Kidney (tissue), 14 donors: Measurements from ENCODE around the gene STRIT1. TPM values are rescaled to one million over a fixed set of nuclear protein-coding genes. Genes with fewer than 3 reads are reported as not detected.
"Not testable (repeated sequence)": the region's sequence is repeated elsewhere in the genome, so short reads cannot be mapped to it uniquely, and the experiment has no call there.

ENCODE experiments used
- DNase-seq, 5 donors: peaks; one replicate each; pipeline ENCODE4 v3.0.0-alpha.2; 2013 to 2020
- FAIRE-seq: peaks from 2 replicates; lab custom pipeline; 2012; peaks lifted over from hg19 to GRCh38; lab: Jason Lieb, UNC
- H3K27ac ChIP-seq, 2 donors: one replicate each; pipeline ENCODE4 v1.7.0; 2013; ENCODE audit warnings: low read depth in 2 of 2, low read length in 2 of 2, inconsistent platforms in 1 of 2
- H3K27me3 ChIP-seq: one replicate; pipeline ENCODE4 v1.7.1; 2013; ENCODE audit warnings: low read length, inconsistent platforms; ENCODE audit not compliant: control insufficient read depth, insufficient read depth
- H3K36me3 ChIP-seq, 3 donors: one replicate each; pipeline versions ENCODE4 v1.7.0 to v1.7.1; 2013; ENCODE audit warnings: low read length in 3 of 3, control low read depth in 1 of 3, inconsistent platforms in 1 of 3; ENCODE audit not compliant: insufficient read depth in 3 of 3, control insufficient read depth in 2 of 3
- H3K4me1 ChIP-seq, 3 donors: one replicate each; pipeline versions ENCODE4 v1.7.0 to v1.7.1; 2013; ENCODE audit warnings: low read length in 3 of 3, inconsistent platforms in 1 of 3, low read depth in 1 of 3; ENCODE audit not compliant: control insufficient read depth in 2 of 3, insufficient read depth in 2 of 3
- H3K4me3 ChIP-seq, 3 donors: one replicate each; pipeline versions ENCODE4 v1.7.0 to v1.8.1; 2013; ENCODE audit warnings: low read length in 3 of 3, control low read depth in 1 of 3, inconsistent platforms in 1 of 3
- H3K9ac ChIP-seq, 3 donors: one replicate each; pipeline versions ENCODE4 v1.7.0 to v1.7.1; 2013; ENCODE audit warnings: low read length in 3 of 3, control low read depth in 1 of 3, inconsistent platforms in 1 of 3
- H3K9me3 ChIP-seq, 3 donors: one replicate each; pipeline versions ENCODE4 v1.7.0 to v1.7.1; 2013; ENCODE audit warnings: low read length in 3 of 3, control low read depth in 1 of 3, inconsistent platforms in 1 of 3; ENCODE audit not compliant: control insufficient read depth in 2 of 3, insufficient read depth in 1 of 3
- intact Hi-C: fragments of 100-400 bp; cut with DNase I; formaldehyde crosslinking; loops from one replicate; pipeline ENCODE4 v1.11.1; 2022
- polyA plus RNA-seq: library from polyadenylated mRNA; stranded (reverse); fragments of 350-450 nt; fragmentation: Illumina TruSeq; extraction: RNeasy Lipid Tissue Mini Kit (QIAGEN cat#74804); gene quantifications from one replicate; pipeline ENCODE4 v1.2.3, GENCODE V29; 2014; ENCODE audit warnings: low read depth, low replicate concordance; ENCODE audit not compliant: insufficient read depth
- total RNA-seq: library from RNA; stranded (reverse); fragmentation: NEBNext Ultra II Directional; extraction: Animal tissue kit (Norgen Biotek cat#: 25700); gene quantifications from one replicate; pipeline ENCODE4 v1.2.1, GENCODE V29; 2021
- TF ChIP-seq, protein P1 (sequence below): IDR thresholded peaks from 3 replicates; pipeline ENCODE4 v1.5.1; 2012; ENCODE audit warnings: mild to moderate bottlenecking, moderate library complexity, borderline replicate concordance; ENCODE audit not compliant: insufficient read depth; ENCODE audit errors: extremely low read depth
- donor health status: control.
- donor health status: control.
- donor health status: control.
- donor health status: control.
- donor health status: control.
- donor health status: DM: yes; HTN: yes; CAD: no.
- donor health status: Normal renal cell carcinoma (clear cell type).

The STRIT1 gene
- total and polyA plus RNA-seq, 2 donors from 2014 or later = 1.8 TPM; not detected in 1

GRCh38 chr3:155270485-155271342 lies 22.8 kb downstream of the STRIT1 start:
- FAIRE-seq = no peak
- no peak for DNase-seq
- Histone ChIP-seq H3K27ac (no peak overlapping the region), H3K4me3 (no peak overlapping the region), H3K9me3 (no peaks in the 10 kb centered on the region), H3K4me1 (no peaks in the 10 kb centered on the region), H3K36me3 (no peaks in the 10 kb centered on the region), H3K27me3 (no peaks in the 10 kb centered on the region), H3K9ac (no peak overlapping the region)
- intact Hi-C loops = no loop called here
- TF ChIP-seq, protein P1, sequence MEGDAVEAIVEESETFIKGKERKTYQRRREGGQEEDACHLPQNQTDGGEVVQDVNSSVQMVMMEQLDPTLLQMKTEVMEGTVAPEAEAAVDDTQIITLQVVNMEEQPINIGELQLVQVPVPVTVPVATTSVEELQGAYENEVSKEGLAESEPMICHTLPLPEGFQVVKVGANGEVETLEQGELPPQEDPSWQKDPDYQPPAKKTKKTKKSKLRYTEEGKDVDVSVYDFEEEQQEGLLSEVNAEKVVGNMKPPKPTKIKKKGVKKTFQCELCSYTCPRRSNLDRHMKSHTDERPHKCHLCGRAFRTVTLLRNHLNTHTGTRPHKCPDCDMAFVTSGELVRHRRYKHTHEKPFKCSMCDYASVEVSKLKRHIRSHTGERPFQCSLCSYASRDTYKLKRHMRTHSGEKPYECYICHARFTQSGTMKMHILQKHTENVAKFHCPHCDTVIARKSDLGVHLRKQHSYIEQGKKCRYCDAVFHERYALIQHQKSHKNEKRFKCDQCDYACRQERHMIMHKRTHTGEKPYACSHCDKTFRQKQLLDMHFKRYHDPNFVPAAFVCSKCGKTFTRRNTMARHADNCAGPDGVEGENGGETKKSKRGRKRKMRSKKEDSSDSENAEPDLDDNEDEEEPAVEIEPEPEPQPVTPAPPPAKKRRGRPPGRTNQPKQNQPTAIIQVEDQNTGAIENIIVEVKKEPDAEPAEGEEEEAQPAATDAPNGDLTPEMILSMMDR = no peak

DNA sequence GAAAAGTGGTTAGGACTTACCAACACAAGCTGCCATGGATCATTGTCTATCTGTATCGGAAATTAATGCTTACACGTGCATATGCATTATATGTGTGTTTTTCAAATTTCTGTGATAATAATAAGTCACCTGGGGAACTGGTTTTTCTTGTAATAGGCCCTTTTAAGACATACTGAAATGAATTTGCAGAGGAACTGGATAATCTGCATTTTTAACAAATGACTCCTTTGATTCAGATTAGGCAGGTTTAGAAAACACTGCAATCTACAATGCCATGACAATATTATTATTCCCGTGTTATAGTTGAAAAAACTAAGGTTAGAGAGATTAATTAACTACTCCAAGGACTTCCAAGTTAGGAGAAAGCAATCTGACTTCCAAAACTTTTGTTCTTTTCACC lies 23.4 kb downstream of the STRIT1 start:
- Histone ChIP-seq H3K36me3 (no peaks in the 10 kb centered on the region), H3K9me3 (no peaks in the 10 kb centered on the region), H3K9ac (no peak overlapping the region), H3K4me3 (no peak overlapping the region), H3K27ac (no peak overlapping the region), H3K4me1 (no peaks in the 10 kb centered on the region), H3K27me3 (no peaks in the 10 kb centered on the region)
- FAIRE-seq (no peak), DNase-seq (peak in 2 of 5 donors; percentile 31 to 52)
- intact Hi-C loops = no loop called here
- TF ChIP-seq, protein P1 = no peak

GRCh38 chr3:155262855-155263254 lies 30.6 kb downstream of the STRIT1 start:
- H3K4me3 ChIP-seq, H3K27me3 ChIP-seq, H3K9me3 ChIP-seq, FAIRE-seq, H3K27ac ChIP-seq, H3K9ac ChIP-seq, H3K4me1 ChIP-seq, intact Hi-C loops, H3K36me3 ChIP-seq, DNase-seq: not testable (repeated sequence)

- FAIRE-seq = no peak
- intact Hi-C loops = no loop called here
Observed at GRCh38 chr3:155262295-155262694, 31.2 kb downstream of the STRIT1 start.

More at GRCh38 chr3:155262295-155262694, 31.2 kb downstream of the STRIT1 start:
- TF ChIP-seq, protein P1 = no peak
- no peak overlapping the region for H3K4me3 ChIP-seq
- no peak overlapping the region for H3K27ac ChIP-seq
- no peaks in the 10 kb centered on the region for H3K36me3 ChIP-seq
- H3K9ac ChIP-seq = no peak overlapping the region
- no peaks in the 10 kb centered on the region for H3K27me3 ChIP-seq
- no peaks in the 10 kb centered on the region for H3K9me3 ChIP-seq
- H3K4me1 ChIP-seq = no peaks in the 10 kb centered on the region
- no peak for DNase-seq
